ENCODE measurements around the gene LAT.
"Not testable (repeated sequence)": the region's sequence is repeated elsewhere in the genome, so short reads cannot be mapped to it uniquely, and the experiment has no call there.

Gene LAT

DNA sequence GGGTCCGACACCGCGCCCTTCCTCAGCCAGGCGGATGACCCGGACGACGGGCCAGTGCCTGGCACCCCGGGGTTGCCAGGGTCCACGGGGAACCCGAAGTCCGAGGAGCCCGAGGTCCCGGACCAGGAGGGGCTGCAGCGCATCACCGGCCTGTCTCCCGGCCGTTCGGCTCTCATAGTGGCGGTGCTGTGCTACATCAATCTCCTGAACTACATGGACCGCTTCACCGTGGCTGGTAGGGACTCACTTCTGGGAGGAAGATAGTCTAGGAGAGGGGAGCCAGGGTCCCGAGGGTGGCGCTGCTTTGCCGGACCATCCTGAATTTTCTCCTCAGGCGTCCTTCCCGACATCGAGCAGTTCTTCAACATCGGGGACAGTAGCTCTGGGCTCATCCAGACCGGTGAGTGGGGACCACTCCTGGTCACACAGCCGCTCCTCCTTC, 9.7 kb upstream of the LAT start:
- DNase-seq (ENCODE audit: low spot score): peak; percentile 6
- H3K27ac ChIP-seq: peak overlapping the region; percentile 86
- TF ChIP-seq, protein P1, sequence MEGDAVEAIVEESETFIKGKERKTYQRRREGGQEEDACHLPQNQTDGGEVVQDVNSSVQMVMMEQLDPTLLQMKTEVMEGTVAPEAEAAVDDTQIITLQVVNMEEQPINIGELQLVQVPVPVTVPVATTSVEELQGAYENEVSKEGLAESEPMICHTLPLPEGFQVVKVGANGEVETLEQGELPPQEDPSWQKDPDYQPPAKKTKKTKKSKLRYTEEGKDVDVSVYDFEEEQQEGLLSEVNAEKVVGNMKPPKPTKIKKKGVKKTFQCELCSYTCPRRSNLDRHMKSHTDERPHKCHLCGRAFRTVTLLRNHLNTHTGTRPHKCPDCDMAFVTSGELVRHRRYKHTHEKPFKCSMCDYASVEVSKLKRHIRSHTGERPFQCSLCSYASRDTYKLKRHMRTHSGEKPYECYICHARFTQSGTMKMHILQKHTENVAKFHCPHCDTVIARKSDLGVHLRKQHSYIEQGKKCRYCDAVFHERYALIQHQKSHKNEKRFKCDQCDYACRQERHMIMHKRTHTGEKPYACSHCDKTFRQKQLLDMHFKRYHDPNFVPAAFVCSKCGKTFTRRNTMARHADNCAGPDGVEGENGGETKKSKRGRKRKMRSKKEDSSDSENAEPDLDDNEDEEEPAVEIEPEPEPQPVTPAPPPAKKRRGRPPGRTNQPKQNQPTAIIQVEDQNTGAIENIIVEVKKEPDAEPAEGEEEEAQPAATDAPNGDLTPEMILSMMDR (conservative IDR thresholded peaks at IDR 0.05; ENCODE audit: low read depth): no peak
- ChIA-PET CTCF (no interaction called here), POLR2A (ENCODE audit: low non-redundant PET) (no interaction called here)

DNA sequence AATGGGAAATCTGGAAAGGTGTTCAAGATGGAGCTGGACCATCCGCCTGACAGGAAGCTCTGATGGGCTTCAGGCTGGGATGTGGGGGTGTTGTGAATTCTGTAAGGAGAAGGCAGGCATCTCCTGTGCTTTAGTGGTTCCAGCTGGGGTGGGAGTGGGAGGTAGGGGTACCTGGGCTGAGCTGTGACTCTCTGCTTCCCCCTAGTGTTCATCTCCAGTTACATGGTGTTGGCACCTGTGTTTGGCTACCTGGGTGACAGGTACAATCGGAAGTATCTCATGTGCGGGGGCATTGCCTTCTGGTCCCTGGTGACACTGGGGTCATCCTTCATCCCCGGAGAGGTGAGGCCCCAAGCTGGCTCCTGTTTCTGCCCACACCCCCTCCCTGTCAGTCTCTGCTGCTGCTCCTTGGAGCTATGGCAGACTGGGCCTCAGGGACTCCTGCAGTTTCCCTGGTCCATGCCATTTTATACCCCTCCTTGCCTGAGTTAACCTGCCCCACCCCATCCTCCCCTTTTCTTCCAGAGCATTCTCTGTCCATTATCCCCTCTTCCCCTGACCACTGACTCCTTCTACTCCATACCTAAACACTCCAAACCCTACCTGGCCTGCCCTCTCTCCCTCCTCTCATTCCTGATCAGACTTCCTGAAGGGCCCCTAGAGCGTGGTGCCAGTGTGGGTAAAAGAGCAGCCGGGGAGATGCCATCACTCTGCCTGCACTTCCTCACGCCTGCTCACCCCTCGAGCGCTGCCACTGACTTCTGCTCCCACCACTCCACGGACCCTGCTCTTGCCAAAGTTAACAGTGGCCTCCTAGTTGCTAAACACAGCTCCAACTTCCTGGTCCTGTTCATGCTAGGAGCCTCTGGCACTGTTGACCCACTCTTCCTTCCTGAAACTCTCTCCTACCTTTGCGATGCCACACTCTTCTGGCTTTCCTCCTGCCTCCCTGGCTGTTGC, 6.9 kb upstream of the LAT start:
- H3K27ac ChIP-seq: no peak overlapping the region
- ChIA-PET CTCF (interaction anchor here (0.5 to 1.5 kb wide), 7 partner anchors 8 to 227 kb away, joined by 3 to 5 read pairs (median 4); no protein-coding TSS in a partner anchor), POLR2A (ENCODE audit: low non-redundant PET) (interaction anchor here (0.6 kb wide), 1 partner anchor 11 kb away, joined by 3 read pairs; no protein-coding TSS in a partner anchor)
- DNase-seq (ENCODE audit: low spot score): peak; percentile 35
- TF ChIP-seq, protein P1 (conservative IDR thresholded peaks at IDR 0.05; ENCODE audit: low read depth): peak; percentile 65

DNA sequence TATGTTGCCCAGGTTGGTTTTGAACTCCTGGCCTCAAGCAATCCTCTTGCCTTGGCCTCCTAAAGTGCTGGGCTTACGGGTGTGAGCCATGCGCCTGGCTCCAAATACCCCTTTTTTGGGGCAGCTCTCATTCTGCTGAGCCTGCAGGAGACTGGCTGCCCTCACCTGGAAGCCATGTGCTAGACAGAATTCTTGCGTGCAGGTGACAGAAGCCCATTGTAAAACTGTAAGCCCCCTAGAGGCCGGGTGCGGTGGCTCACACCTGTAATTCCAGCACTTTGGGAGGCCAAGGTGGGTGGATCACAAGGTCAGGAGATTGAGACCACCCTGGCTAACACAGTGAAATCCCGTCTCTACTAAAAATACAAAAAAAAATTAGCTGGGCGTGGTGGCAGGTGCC, 4.5 kb upstream of the LAT start:
- H3K27ac ChIP-seq; DNase-seq (ENCODE audit: low spot score); POLR2A ChIA-PET (ENCODE audit: low non-redundant PET): not testable (repeated sequence)
- CTCF ChIA-PET: interaction anchor here (0.6 to 0.7 kb wide), 2 partner anchors 8 to 58 kb away, joined by 3 to 6 read pairs; no protein-coding TSS in a partner anchor

DNA sequence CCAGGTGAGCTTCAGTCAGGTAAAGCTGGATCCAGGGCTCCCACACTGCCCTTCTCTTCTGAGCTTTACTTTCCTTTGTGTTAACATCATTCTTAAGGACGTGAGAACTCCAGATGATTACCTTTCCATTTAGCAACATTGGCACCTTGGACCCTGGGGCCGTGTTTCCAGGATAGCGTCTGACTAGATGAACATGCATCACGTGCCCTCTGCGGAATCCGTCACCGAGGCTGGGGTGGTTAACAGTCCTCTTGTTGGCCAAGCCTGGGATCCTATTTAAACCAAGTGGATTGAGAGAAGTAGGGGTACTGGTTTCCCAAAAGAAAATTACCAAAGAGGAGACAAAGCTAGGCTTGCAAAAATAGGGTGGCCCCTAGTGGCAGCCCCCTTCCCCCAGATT, 3.9 kb upstream of the LAT start:
- CTCF ChIA-PET: no interaction called here
- DNase-seq (ENCODE audit: low spot score): no peak
- H3K27ac ChIP-seq: no peak overlapping the region
- POLR2A ChIA-PET (ENCODE audit: low non-redundant PET): no interaction called here
- TF ChIP-seq, protein P1 (conservative IDR thresholded peaks at IDR 0.05; ENCODE audit: low read depth): no peak

DNA sequence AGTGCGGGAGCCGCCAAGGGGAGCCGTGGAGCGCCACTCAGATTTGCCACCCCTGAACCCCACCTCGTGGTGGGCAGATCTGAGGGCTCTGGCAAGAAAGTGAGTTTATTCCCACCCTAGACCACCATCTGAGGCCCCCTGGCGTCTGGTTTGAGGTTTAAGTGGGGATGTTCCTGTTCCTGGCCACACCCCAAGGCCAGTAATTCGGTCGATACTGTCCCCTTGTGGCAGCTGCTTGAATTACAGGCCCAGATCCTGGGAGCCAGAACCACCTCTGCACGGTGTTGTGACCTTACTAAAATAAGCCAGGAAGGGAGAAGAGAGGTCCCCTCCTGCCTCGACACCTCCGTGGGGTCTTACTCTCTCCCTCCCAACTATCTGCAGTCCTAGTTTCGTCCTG, 3.3 kb upstream of the LAT start:
- TF ChIP-seq, protein P1 (conservative IDR thresholded peaks at IDR 0.05; ENCODE audit: low read depth): peak; percentile 53
- peak; percentile 7 for DNase-seq (ENCODE audit: low spot score)
- ChIA-PET CTCF (no interaction called here), POLR2A (ENCODE audit: low non-redundant PET) (no interaction called here)
- H3K27ac ChIP-seq: no peak overlapping the region

DNA sequence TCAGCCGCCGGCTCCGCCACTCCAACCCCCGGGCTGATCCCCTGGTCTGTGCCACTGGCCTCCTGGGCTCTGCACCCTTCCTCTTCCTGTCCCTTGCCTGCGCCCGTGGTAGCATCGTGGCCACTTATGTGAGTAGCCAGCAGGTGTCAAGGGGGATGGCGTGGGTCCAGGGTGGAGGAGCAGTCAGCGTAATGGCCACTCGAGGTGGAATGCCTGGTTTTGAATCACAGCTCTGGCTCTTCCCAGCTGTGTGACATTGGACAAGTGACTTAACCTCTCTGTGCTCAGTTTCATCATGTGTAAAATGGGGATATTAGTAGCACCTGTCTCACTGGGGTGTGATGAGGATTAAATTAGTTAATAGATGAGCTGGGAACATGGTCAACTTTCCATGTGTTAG, 2.4 kb upstream of the LAT start:
- ChIA-PET CTCF (interaction anchor here (0.6 to 1.0 kb wide), 2 partner anchors 10 to 17 kb away, joined by 3 read pairs; no protein-coding TSS in a partner anchor), POLR2A (ENCODE audit: low non-redundant PET) (no interaction called here)
- no peak overlapping the region for H3K27ac ChIP-seq
- no peak for DNase-seq (ENCODE audit: low spot score)
- TF ChIP-seq, protein P1 (conservative IDR thresholded peaks at IDR 0.05; ENCODE audit: low read depth): no peak

DNA sequence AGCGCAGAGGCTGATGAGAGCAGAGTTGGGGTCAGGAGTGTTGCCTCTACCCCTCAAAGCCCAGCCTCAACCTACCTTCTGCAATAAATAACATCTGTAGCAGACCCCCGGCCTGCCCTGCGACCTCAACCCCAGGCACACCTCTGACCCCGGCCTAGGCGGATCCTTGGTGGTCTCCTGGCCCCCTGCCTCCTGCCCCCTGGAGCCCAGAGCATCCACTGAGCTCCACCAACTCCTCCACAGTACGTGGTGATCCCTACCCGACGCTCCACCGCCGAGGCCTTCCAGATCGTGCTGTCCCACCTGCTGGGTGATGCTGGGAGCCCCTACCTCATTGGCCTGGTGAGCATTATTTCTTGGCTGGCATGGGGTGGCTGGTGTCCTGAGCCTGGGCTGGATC, 1.9 kb upstream of the LAT start:
- DNase-seq (ENCODE audit: low spot score): no peak
- ChIA-PET CTCF (interaction anchor here (1.0 kb wide), 1 partner anchor 9 kb away, joined by 3 read pairs; no protein-coding TSS in a partner anchor), POLR2A (ENCODE audit: low non-redundant PET) (no interaction called here)
- H3K27ac ChIP-seq: no peak overlapping the region
- TF ChIP-seq, protein P1 (conservative IDR thresholded peaks at IDR 0.05; ENCODE audit: low read depth): no peak

Data from RWPE1 (cell line).